HepG2 (cell line): Measurements from ENCODE around the gene SF3B6. TPM values are rescaled to one million over a fixed set of nuclear protein-coding genes. Genes with fewer than 3 reads are reported as not detected.

Source experiments
- KMT2B ChIP-seq: IDR thresholded peaks from 2 replicates; pipeline ENCODE4 v1.6.1; 2016; ENCODE audit warnings: missing genetic modification reagents, missing compliant biosample characterization
- NR2F2 ChIP-seq: IDR thresholded peaks from 2 replicates; pipeline ENCODE4 v1.6.1; 2012; ENCODE audit warnings: low read depth, inconsistent platforms, borderline replicate concordance
- RBFOX2 ChIP-seq: fragments of 200-400 bp; formaldehyde crosslinking; IDR thresholded peaks from 2 replicates; pipeline ENCODE4 v1.6.1; 2017; ENCODE audit warnings: low read depth, mild to moderate bottlenecking, low read length
- RBM39 ChIP-seq: fragments of 200-400 bp; formaldehyde crosslinking; IDR thresholded peaks from one replicate; pipeline ENCODE4 v1.6.1; 2018; ENCODE audit warnings: antibody characterized with exemption, mild to moderate bottlenecking, low read depth, low read length; ENCODE audit not compliant: poor library complexity, severe bottlenecking
- SNRNP70 ChIP-seq: fragments of 200-400 bp; formaldehyde crosslinking; IDR thresholded peaks from 2 replicates; pipeline ENCODE4 v1.6.1; 2017; ENCODE audit warnings: mild to moderate bottlenecking, low read depth, low read length, moderate library complexity
- ZNF563 ChIP-seq: sonication (generic); formaldehyde crosslinking; IDR thresholded peaks from 2 replicates; pipeline ENCODE4 v1.8.0; 2022; ENCODE audit warnings: mild to moderate bottlenecking, moderate library complexity, missing genetic modification reagents
- ZNF792 ChIP-seq: IDR thresholded peaks from 2 replicates; pipeline ENCODE4 v1.6.1; 2016
- ZNF891 ChIP-seq: sonication (generic); formaldehyde crosslinking; IDR thresholded peaks from 2 replicates; pipeline ENCODE4 v1.5.0; 2020; ENCODE audit warnings: mild to moderate bottlenecking, missing genetic modification reagents
- polyA plus RNA-seq, 8 experiments: library from polyadenylated mRNA; depleted of rRNA in 3 of 8; stranded (reverse) in 7 of 8; unstranded in 1 of 8; fragments of >200 nt; fragmentation: Illumina TruSeq in 4 of 8; extraction: Trizol in 4 of 8; gene quantifications; 2 replicates each; pipeline versions ENCODE4 v1.2.1 to v1.2.3, GENCODE V29; 2011 to 2016; ENCODE audit warnings: low read depth in 4 of 8, missing spikeins in 1 of 8, mixed read lengths in 1 of 8; ENCODE audit not compliant: insufficient read depth in 1 of 8
- total RNA-seq, 5 experiments: library from RNA; depleted of rRNA; stranded (reverse); fragments of >200 nt; fragmentation: Illumina TruSeq; extraction: Trizol; gene quantifications; 2 replicates each; pipeline ENCODE4 v1.2.3, GENCODE V29; 2016; ENCODE audit warnings: low read depth in 1 of 5
- TF ChIP-seq, protein P1 (sequence below): sonication (generic); formaldehyde crosslinking; IDR thresholded peaks from 2 replicates; pipeline ENCODE4 v1.4.0; 2020; ENCODE audit warnings: missing genetic modification reagents, mild to moderate bottlenecking, borderline replicate concordance
- TF ChIP-seq, protein P2 (sequence below), 2 experiments: fragments of 450-650 bp in 1 of 2; sonication (generic) in 1 of 2; formaldehyde crosslinking in 1 of 2; IDR thresholded peaks; 2 replicates each; pipeline versions ENCODE4 v1.6.1 to v1.8.0; 2016 to 2022; ENCODE audit warnings: antibody characterized with exemption in 1 of 2, mild to moderate bottlenecking in 1 of 2, missing genetic modification reagents in 1 of 2
- TF ChIP-seq, protein P3 (sequence below): sonication (generic); formaldehyde crosslinking; IDR thresholded peaks from 2 replicates; pipeline ENCODE4 v1.4.0; 2020; ENCODE audit warnings: missing genetic modification reagents

SF3B6 gene
- total and polyA plus RNA-seq, 2 of the 13 experiments (the other 11 are each of a cell fraction or from before 2014, with no cell fraction given), result 177 to 182 TPM

DNA sequence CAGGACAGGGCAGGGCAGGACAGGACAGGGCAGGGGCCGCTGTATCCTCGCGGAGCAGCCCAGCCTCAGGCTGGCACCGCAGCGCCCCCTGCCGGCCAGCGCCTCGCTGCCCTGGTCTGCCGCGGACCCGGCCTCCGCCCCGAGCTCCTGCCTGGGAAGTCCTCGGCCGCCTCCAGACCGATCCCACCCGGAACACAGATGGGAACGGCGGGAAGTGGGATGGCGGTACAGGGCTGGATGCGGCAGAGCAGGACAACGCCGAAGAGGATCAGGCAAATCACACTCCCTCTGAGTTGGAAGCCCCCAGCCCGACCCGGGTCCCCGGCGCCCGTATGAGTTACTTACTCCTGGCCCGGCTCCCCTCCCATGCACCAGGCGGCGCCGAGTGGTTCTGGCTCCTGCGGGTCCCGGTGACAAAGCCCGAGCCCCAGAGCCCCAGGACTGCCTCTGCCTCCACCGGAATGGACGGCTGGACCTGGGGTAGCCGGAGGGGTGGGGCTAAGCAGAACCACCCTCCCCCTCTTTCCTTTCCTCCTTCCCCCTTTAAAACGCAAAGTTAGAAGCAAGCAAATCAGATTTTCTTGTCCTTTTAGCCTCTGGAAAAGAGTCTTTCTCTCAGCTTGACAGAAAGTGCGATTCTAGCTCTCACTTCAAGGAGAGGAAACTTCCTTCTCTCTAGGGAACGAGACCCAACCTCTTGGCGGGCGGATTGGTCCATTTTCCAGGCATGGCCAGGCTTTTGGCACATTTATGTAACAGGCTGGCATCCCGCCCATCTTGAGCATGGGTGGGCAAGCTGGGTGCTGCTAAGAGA lies 8.5 kb upstream of the SF3B6 start, which contains the start of gene TP53I3 (continued):
- TF ChIP-seq, protein P1, sequence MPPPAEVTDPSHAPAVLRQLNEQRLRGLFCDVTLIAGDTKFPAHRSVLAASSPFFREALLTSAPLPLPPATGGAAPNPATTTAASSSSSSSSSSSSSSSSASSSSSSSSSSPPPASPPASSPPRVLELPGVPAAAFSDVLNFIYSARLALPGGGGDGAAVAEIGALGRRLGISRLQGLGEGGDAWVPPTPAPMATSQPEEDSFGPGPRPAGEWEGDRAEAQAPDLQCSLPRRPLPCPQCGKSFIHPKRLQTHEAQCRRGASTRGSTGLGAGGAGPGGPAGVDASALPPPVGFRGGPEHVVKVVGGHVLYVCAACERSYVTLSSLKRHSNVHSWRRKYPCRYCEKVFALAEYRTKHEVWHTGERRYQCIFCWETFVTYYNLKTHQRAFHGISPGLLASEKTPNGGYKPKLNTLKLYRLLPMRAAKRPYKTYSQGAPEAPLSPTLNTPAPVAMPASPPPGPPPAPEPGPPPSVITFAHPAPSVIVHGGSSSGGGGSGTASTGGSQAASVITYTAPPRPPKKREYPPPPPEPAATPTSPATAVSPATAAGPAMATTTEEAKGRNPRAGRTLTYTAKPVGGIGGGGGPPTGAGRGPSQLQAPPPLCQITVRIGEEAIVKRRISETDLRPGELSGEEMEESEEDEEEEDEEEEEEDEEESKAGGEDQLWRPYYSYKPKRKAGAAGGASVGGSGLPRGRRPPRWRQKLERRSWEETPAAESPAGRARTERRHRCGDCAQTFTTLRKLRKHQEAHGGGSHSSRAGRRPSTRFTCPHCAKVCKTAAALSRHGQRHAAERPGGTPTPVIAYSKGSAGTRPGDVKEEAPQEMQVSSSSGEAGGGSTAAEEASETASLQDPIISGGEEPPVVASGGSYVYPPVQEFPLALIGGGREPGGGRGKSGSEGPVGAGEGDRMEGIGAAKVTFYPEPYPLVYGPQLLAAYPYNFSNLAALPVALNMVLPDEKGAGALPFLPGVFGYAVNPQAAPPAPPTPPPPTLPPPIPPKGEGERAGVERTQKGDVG (CRISPR knock-in tag), result peak; percentile 17; the same call in 1 of the 2 replicates
- TF ChIP-seq NR2F2 (0 out of 2 replicates have a peak, but pooled peaks have one; percentile 30), ZNF891 (CRISPR knock-in tag) (no peak; the same call in 1 of the 2 replicates), KMT2B (CRISPR knock-in tag) (peak; percentile 28; the same call in 1 of the 2 replicates), ZNF792 (CRISPR knock-in tag) (peak; percentile 56), RBFOX2 (peak; percentile 92), SNRNP70 (no peak), ZNF563 (peak; percentile 87), RBM39 (peak; percentile 94)
- TF ChIP-seq, protein P2, sequence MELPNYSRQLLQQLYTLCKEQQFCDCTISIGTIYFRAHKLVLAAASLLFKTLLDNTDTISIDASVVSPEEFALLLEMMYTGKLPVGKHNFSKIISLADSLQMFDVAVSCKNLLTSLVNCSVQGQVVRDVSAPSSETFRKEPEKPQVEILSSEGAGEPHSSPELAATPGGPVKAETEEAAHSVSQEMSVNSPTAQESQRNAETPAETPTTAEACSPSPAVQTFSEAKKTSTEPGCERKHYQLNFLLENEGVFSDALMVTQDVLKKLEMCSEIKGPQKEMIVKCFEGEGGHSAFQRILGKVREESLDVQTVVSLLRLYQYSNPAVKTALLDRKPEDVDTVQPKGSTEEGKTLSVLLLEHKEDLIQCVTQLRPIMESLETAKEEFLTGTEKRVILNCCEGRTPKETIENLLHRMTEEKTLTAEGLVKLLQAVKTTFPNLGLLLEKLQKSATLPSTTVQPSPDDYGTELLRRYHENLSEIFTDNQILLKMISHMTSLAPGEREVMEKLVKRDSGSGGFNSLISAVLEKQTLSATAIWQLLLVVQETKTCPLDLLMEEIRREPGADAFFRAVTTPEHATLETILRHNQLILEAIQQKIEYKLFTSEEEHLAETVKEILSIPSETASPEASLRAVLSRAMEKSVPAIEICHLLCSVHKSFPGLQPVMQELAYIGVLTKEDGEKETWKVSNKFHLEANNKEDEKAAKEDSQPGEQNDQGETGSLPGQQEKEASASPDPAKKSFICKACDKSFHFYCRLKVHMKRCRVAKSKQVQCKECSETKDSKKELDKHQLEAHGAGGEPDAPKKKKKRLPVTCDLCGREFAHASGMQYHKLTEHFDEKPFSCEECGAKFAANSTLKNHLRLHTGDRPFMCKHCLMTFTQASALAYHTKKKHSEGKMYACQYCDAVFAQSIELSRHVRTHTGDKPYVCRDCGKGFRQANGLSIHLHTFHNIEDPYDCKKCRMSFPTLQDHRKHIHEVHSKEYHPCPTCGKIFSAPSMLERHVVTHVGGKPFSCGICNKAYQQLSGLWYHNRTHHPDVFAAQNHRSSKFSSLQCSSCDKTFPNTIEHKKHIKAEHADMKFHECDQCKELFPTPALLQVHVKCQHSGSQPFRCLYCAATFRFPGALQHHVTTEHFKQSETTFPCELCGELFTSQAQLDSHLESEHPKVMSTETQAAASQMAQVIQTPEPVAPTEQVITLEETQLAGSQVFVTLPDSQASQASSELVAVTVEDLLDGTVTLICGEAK (IDR thresholded peaks at IDR 0.05), result no peak
- TF ChIP-seq, protein P2 (CRISPR knock-in tag; IDR thresholded peaks at IDR 0.05), result peak; percentile 77; the same call in 1 of the 2 replicates
- TF ChIP-seq, protein P3, sequence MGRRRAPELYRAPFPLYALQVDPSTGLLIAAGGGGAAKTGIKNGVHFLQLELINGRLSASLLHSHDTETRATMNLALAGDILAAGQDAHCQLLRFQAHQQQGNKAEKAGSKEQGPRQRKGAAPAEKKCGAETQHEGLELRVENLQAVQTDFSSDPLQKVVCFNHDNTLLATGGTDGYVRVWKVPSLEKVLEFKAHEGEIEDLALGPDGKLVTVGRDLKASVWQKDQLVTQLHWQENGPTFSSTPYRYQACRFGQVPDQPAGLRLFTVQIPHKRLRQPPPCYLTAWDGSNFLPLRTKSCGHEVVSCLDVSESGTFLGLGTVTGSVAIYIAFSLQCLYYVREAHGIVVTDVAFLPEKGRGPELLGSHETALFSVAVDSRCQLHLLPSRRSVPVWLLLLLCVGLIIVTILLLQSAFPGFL, result no peak
